OCI-LY7 (cell line): ENCODE data around the gene RAPGEF2.

Source experiments
- CTCF ChIP-seq: fragments of 200-600 bp; sonication (generic); conservative IDR thresholded peaks from 2 replicates; pipeline ENCODE4 v1.5.1; 2014; ENCODE audit warnings: mild to moderate bottlenecking, antibody characterized with exemption, low read length, moderate library complexity, mixed read lengths
- EZH2phosphoT487 ChIP-seq: fragments of 200-600 bp; sonication (generic); IDR thresholded peaks from 2 replicates; pipeline ENCODE4 v1.6.1; 2018; ENCODE audit warnings: low read depth, borderline replicate concordance, mild to moderate bottlenecking, mixed run types, antibody characterized with exemption, low read length, moderate library complexity, mixed read lengths

GRCh38 chr4:159252491-159252890 is 149.6 kb downstream of the RAPGEF2 start:
- no peak for TF ChIP-seq CTCF
- TF ChIP-seq EZH2phosphoT487, result no peak
